GM18519 (cell line): ENCODE results near the gene IDS.

Source experiments
- ATAC-seq: cut with Tn5 transposase; IDR thresholded peaks from one replicate; pipeline ENCODE4 v1.9.1; 2021; ENCODE audit warnings: mild to moderate bottlenecking, moderate library complexity; ENCODE audit not compliant: unreplicated experiment, low FRiP score

IDS gene

DNA sequence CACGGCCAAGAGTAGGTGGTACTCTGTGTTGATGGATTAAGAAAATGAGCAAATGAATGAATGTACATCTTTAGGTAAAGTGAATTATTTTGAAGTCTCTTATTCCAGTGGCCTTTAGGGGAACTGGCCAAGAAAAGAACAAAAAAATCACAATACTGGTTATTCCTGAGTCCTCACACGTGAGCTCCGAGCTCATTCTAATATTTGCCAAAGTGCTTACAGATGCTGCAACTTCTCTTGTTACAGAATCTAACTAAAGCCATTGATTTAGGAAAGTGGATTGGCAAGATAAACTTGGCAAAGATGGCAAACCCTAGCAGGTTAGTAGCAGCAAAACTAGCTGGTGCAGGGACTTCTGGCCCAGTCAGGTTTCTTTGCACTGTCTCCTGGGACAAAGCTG is 37.6 kb downstream of the IDS start:
- ATAC-seq = no peak

DNA sequence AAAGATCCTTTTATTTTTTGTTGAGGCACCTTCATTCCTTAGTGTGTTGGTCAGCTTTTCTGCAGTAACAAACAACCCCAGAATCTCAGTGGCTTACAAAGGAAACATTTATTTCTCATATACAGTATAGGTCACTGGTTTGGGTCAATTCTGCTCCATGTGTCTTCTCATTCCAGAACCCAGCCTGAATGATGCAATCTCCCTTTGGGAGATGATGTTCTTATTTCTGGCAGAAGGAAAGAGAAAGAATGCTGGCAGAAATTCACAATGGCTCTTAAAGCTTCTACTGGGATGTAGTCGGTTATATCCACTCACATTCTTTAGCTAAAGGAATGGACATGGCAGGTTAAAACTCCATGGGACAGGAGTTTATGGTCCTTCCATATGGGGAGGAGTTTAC is 42.3 kb downstream of the IDS start:
- ATAC-seq = no peak

DNA sequence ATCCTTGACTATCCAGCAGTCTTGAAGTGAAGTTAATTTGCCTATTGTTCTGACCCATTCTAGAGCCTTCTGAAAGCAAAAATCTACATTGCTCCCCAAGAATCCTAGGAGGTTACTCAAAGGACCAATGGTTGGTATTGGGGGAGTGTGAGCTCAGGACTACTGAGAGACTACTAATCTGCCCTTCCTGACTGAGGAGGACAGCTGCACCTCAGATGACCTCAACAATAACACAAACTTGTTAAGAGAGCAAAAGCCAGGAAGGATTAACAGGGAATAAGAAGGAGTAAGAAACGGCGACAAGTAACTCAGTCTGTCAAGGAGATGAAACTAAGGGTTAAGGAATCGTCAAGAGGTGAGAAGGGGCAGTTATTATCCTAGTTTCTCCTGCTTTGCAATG is 43.4 kb downstream of the IDS start:
- ATAC-seq = no peak

DNA sequence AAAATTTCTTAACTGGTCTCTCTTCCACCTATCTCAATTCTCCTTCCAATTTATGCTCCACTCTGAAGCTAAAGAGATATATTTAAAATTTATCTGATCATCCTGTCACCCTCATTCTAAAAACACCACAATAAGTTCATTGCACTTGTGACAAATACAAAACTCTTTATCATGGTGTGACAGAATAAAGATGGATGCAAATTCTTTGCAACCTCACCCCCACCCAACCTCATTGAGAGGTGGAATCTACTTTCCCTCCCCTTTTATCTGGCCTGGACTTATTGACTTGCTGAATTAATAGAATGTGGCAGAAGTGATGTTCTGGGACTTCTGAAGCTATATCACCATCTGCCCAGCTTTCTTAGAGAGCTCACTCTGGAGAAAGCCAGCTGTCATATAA is 46.5 kb downstream of the IDS start:
- ATAC-seq = no peak

GRCh38 chrX:149456476-149457245 is 48.4 kb downstream of the IDS start:
- ATAC-seq = no peak

DNA sequence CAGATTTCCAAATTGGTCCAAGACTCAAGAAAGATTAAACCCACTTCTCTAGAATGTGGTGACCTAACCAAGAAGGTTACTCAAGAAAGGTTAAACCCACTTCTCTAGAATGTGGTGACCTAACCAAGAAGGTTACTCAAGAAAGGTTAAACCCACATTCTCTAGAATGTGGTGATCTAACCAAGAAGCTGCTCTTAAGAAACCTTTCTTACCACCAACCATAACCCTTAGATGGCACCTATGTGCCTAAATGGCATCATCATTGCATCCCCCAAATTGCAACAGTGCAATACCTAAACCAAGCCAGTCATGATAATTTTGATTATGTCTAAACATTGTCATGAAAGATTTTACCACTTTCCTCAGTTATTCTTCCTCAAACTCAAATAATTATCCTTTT is 49.2 kb downstream of the IDS start:
- ATAC-seq = no peak

- ATAC-seq = no peak
Observed at GRCh38 chrX:149453906-149454822, 50.9 kb downstream of the IDS start.

DNA sequence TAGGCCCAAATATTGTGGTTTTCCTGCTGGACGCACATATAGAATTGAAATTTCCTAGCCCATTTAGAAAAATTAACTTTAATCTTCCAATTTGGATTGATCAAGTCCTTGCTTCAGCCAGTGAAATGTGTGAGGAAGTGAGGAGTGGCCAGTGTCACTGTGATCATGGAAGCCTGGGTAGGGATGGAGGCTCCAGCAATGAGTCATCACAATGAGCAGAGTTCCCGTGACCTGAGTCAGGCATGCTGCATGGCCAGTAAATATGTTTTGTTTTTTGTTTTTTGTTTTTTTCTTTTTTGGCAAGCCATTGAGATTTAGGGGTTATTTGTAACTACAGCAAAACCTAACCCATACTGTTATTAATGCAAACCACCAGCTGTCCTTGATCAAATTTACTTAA is 52.1 kb downstream of the IDS start:
- no peak for ATAC-seq

DNA sequence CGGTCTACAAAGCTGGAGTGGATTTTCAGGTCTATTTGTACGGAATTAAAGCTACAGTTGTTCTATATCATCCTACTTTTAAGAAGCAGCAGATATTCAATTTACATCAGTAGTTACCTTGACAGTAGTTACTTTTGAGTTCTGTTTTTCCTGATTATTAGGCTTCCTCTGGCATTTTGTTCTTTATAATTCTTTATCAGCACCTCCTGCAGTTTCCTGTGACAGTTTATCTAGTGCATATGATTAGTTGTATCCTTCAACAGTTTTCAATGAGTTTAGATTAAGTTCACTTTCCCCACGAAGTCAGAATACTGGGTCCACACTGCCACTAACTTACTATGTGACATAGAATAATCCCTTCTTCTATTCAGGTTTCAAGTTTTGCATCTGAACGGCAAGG is 71.7 kb downstream of the IDS start:
- ATAC-seq = no peak

GRCh38 chrX:149433051-149433450 is 72.1 kb downstream of the IDS start:
- ATAC-seq = no peak
